Omental fat pad (tissue), 4 donors: ENCODE results near the gene FBLN2. TPM values are rescaled to one million over a fixed set of nuclear protein-coding genes. Genes with fewer than 3 reads are reported as not detected.

Experiments used
- ATAC-seq: fragments of 150-250 bp; one replicate; pipeline ENCODE4 v1.9.1; 2016; ENCODE audit warnings: mild to moderate bottlenecking, moderate library complexity; ENCODE audit not compliant: low FRiP score
- DNase-seq: peaks from one replicate; pipeline ENCODE4 v3.0.0-alpha.2; 2019; ENCODE audit warnings: low spot score
- total RNA-seq, 4 donors: library from RNA; depleted of rRNA; stranded (reverse); fragments of >200 nt; gene quantifications; one replicate each; pipeline ENCODE4 v1.1.0, GENCODE V29; 2016
- TF ChIP-seq, protein P1 (sequence below), 3 donors: fragments of 450-650 bp; IDR thresholded peaks; one replicate each; pipeline ENCODE4 v1.5.1; 2016 to 2017; ENCODE audit warnings: antibody characterized with exemption in 3 of 3, mild to moderate bottlenecking in 3 of 3, moderate library complexity in 2 of 3

The FBLN2 gene
- total RNA-seq, 4 donors from 2014 or later: 156 to 568 (median 187) TPM

- TF ChIP-seq, protein P1, sequence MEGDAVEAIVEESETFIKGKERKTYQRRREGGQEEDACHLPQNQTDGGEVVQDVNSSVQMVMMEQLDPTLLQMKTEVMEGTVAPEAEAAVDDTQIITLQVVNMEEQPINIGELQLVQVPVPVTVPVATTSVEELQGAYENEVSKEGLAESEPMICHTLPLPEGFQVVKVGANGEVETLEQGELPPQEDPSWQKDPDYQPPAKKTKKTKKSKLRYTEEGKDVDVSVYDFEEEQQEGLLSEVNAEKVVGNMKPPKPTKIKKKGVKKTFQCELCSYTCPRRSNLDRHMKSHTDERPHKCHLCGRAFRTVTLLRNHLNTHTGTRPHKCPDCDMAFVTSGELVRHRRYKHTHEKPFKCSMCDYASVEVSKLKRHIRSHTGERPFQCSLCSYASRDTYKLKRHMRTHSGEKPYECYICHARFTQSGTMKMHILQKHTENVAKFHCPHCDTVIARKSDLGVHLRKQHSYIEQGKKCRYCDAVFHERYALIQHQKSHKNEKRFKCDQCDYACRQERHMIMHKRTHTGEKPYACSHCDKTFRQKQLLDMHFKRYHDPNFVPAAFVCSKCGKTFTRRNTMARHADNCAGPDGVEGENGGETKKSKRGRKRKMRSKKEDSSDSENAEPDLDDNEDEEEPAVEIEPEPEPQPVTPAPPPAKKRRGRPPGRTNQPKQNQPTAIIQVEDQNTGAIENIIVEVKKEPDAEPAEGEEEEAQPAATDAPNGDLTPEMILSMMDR (IDR thresholded peaks at IDR 0.05): no peak
- ATAC-seq: no peak
- no peak for DNase-seq
Observed at GRCh38 chr3:13642597-13642996, 93.7 kb downstream of the FBLN2 start.

DNA sequence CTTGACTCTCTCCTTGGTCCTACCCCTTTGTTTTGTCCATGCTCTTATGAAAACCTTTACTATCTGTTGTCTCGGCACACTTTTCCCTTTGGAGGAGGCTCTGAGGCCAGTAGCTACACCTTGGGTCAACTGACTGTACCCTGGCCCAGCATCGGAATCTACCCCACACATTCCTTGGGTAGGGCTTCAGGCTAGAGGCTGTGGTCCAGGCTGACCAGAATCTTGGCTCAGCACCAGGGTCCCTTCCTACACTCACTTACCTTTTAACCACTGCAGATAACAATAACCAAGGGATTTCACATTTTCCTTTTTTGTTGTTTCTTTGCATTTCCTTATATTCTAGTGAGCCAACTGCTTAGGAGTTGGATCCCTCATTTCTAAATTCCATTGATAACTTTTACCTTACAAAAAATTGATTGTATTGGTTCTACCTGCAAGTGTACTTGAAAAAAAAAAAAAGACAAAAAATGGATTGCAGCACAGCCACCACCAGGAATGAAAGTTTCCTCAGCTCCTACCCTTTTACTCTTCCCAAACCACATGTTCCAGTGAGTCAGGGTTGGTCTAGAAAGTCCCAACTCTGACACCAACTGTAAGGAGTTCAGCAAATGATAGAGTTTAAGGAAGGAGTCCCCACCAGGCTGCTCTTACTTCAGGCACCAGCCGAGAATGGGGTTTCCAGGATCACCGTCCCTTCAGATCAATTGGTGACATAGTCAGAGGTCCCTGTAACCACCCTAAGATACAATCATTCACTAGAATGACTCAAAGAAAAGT lies 95.6 kb downstream of the FBLN2 start:
- no peak for ATAC-seq
- TF ChIP-seq, protein P1 (IDR thresholded peaks at IDR 0.05): no peak
- no peak for DNase-seq

- TF ChIP-seq, protein P1 (IDR thresholded peaks at IDR 0.05): no peak
- ATAC-seq: no peak
- no peak for DNase-seq
Observed at GRCh38 chr3:13645801-13646637, 97.1 kb downstream of the FBLN2 start.

- DNase-seq (no peak), ATAC-seq (peak; percentile 66)
- TF ChIP-seq, protein P1 (IDR thresholded peaks at IDR 0.05): no peak
Observed at GRCh38 chr3:13647298-13648059, 98.6 kb downstream of the FBLN2 start.

DNA sequence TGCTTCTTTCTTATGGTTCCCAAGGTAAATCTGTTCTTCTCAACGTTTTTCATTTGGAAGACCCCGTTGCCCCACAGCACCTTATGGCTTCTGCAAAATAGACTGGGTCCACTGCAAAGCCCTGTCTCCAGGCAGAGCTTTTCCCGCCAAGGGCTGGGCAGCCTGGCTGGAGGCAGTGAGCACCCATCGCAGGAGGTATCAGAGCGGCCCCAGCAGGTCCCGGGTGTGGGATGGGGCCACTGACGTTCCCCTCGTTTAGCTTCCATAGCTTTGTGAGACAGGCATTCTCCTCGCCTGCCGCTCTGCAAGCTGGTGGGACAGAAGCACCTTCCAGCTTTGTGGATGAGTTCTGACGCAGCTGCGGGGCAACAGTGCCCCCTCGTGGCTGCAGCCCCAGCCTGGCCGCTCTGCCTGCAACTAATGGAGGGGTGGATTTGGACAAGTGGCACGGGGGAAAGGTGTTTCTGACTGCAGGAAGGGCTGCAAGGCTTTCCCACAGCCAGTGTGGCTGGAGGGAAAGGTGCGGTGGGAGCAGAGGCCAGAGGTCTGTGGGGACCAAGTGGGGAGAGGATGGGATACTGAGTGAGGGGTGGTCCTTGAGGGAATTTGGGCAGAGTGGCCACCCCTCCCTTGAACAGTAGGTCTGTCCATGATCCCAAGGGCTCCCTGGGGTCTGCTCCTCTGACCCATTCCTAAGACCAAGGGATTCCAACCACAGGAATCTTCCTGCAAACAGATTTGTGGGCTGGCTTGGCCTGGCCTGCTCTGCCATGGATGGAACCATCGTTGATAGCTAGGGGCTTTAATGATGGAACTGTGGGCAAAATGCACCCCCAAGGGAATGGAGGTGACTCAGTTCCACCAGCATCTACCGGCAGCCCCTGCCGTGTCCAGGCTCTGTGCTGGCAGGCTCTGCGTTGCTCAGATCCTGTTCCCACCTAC lies 99.4 kb downstream of the FBLN2 start:
- TF ChIP-seq, protein P1 (IDR thresholded peaks at IDR 0.05): peak in 2 of 3 donors; percentile 52 to 66
- DNase-seq (peak; percentile 59), ATAC-seq (peak; percentile 75)
